HG03039 (cell line): ENCODE results near the gene FMO4.
"Not testable (repeated sequence)": the region's sequence is repeated elsewhere in the genome, so short reads cannot be mapped to it uniquely, and the experiment has no call there.

Source experiments
- ATAC-seq: cut with Tn5 transposase; IDR thresholded peaks from one replicate; pipeline ENCODE4 v1.9.1; 2021; ENCODE audit warnings: mild to moderate bottlenecking, moderate library complexity; ENCODE audit not compliant: unreplicated experiment

FMO4 gene

DNA sequence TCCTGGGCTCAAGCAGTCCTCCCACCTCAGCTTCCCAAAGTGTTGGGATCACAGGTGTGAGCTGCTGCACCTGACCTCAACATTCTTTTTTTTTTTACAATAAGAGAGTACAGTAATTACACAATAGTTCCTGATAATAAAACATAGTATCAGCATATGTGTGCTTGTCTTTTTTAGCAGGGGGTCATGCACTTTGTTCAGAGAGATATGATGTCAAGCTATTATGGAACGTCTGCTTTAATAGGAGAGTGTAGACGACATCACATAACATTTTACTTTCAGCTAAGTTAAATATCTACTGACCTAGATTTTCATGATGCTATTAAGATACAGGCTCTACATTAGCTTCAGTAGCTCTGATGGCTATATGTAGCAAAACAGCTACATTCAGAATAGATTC, 70.5 kb downstream of the FMO4 start:
- ATAC-seq = no peak

GRCh38 chr1:171389171-171389570, 75.2 kb downstream of the FMO4 start:
- no peak for ATAC-seq

DNA sequence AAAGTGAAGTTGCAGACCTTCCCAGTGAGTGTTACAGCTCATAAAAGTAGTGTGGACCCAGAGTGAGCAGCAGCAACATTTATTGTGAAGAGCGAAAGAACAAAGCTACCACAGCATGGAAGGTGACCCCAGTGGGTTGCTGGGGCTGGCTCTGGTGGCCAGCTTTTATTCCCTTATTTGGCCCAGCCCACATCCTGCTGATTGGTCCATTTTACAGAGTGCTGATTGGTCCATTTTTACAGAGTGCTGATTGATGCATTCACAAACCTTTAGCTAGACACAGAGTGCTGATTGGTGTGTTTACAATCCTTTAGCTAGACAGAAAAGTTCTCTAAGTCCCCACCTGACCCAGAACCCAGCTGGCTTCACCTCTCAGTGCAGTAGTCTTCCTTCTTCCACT, 76.8 kb downstream of the FMO4 start:
- not testable (repeated sequence) for ATAC-seq
